Measurements from ENCODE around the gene AGER. TPM values are rescaled to one million over a fixed set of nuclear protein-coding genes. Genes with fewer than 3 reads are reported as not detected.
A peak's percentile ranks its signal among the peaks of the same experiment; 100 is the strongest.

Gene AGER
- total RNA-seq, 1 experiment from 2014 or later = 14.3 TPM

DNA sequence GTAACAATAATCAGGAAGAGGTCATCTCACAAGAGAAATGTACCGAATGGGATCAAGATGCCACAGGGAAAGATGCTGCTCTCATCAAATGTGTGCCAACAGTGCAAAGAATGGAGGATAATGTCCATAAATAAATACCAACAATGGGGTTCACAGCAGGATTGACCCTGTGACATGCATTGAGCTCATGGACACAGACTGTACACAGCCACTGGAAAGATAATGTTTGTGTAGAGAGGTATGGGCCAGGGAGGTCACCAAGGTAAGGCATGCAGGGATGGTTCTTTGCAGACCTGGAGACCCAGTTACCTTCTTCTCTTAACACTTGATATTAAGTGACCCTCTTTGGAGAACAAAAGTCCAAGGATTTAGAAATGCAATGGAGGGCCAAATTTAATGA, 9.6 kb downstream of the AGER start:
- Histone ChIP-seq H3K9ac (ENCODE audit: extremely low read depth, insufficient read length, low read length) (no peak overlapping the region), H3K18ac (ENCODE audit: insufficient read length, low read depth, low read length) (no peak overlapping the region), H3K56ac (ENCODE audit: insufficient read length, low read depth, low read length) (no peak overlapping the region), H3K79me1 (ENCODE audit: insufficient read depth, low read depth, low read length, poor library complexity, severe bottlenecking) (no peaks in the 10 kb centered on the region), H2BK12ac (ENCODE audit: insufficient read length, low read depth, low read length) (no peak overlapping the region), H4K8ac (replicated peaks; ENCODE audit: insufficient read length, low read depth, low read length) (no peak overlapping the region), H3K4ac (ENCODE audit: low read depth, low read length) (no peak overlapping the region), H2BK5ac (ENCODE audit: insufficient read length, low read length) (no peak overlapping the region), H3K79me2 (ENCODE audit: insufficient read depth, low read length) (peaks cover 18% of the 10 kb centered on the region; the same call in 1 of the 2 replicates), H3T11ph (ENCODE audit: low read length) (no peak overlapping the region), H4K91ac (ENCODE audit: insufficient read length, low read depth, low read length) (no peak overlapping the region), H3K27ac (ENCODE audit: insufficient read length, low read depth, low read length) (no peak overlapping the region), H2AFZ (ENCODE audit: low read length) (no peak overlapping the region), H2AK5ac (ENCODE audit: insufficient read length, low read length) (no peak overlapping the region), H3K23ac (ENCODE audit: insufficient read length, low read depth, low read length) (no peak overlapping the region), H3K27me3 (ENCODE audit: insufficient read depth, low read length) (no peaks in the 10 kb centered on the region), H2BK120ac (ENCODE audit: low read depth, low read length, poor library complexity, severe bottlenecking) (no peak overlapping the region), H2BK15ac (ENCODE audit: low read depth, low read length) (no peak overlapping the region), H3K4me1 (ENCODE audit: insufficient read depth, low read length) (peaks cover 7% of the 10 kb centered on the region), H2BK20ac (ENCODE audit: low read depth, low read length, poor library complexity, severe bottlenecking) (no peak overlapping the region), H4K20me1 (ENCODE audit: control insufficient read depth, insufficient read depth, insufficient read length) (no peaks in the 10 kb centered on the region), H3K14ac (ENCODE audit: insufficient read depth, low read length) (no peak overlapping the region), H3K9me3 (ENCODE audit: control insufficient read depth, low read depth, low read length) (no peaks in the 10 kb centered on the region), H4K5ac (ENCODE audit: insufficient read length, low read depth, low read length) (no peak overlapping the region), H3K23me2 (ENCODE audit: insufficient read length, low read depth, low read length, poor library complexity, severe bottlenecking) (peaks cover 22% of the 10 kb centered on the region), H3K4me2 (ENCODE audit: insufficient read depth, insufficient read length, low read length) (peak overlapping the region; percentile 83)
- Mint-ChIP-seq H3K27me3 (ENCODE audit: low read depth) (no peaks in the 10 kb centered on the region), H3K4me3 (peak overlapping the region; percentile 83 to 86), H3K27ac (no peak overlapping the region; a peak in 1 of 7 replicates), H3K36me3 (ENCODE audit: insufficient read depth in 1 of 3, low read depth in 3 of 3) (peaks cover 25 to 34% (median 34%) of the 10 kb centered on the region in 3 experiments; a peak in 6 of 7 replicates), H3K4me1 (peaks cover 36 to 46% of the 10 kb centered on the region in 2 experiments), H3K9me3 (no peaks in the 10 kb centered on the region; a peak in 1 of 5 replicates)
- TF ChIP-seq, protein P1, sequence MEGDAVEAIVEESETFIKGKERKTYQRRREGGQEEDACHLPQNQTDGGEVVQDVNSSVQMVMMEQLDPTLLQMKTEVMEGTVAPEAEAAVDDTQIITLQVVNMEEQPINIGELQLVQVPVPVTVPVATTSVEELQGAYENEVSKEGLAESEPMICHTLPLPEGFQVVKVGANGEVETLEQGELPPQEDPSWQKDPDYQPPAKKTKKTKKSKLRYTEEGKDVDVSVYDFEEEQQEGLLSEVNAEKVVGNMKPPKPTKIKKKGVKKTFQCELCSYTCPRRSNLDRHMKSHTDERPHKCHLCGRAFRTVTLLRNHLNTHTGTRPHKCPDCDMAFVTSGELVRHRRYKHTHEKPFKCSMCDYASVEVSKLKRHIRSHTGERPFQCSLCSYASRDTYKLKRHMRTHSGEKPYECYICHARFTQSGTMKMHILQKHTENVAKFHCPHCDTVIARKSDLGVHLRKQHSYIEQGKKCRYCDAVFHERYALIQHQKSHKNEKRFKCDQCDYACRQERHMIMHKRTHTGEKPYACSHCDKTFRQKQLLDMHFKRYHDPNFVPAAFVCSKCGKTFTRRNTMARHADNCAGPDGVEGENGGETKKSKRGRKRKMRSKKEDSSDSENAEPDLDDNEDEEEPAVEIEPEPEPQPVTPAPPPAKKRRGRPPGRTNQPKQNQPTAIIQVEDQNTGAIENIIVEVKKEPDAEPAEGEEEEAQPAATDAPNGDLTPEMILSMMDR (conservative IDR thresholded peaks at IDR 0.05) = no peak
- DNase-seq = no peak
- WGBS (ENCODE audit: extremely low coverage, insufficient read length, low lambda C conversion rate) = no CpG with 5 or more reads among the region's 1 CpG
